Trophoblast cell (in vitro differentiated cells and primary cell): ENCODE data around the gene CPTP.
A peak's percentile ranks its signal among the peaks of the same experiment; 100 is the strongest.

Experiments used
- DNase-seq, 2 donors: peaks; one replicate each; pipeline ENCODE4 v3.0.0-alpha.2; 2016
- H2AFZ ChIP-seq: 2 replicates; pipeline ENCODE4 v1.6.1; 2013; ENCODE audit warnings: low read length, moderate library complexity, mild to moderate bottlenecking; ENCODE audit not compliant: insufficient read depth, poor library complexity
- H2AK5ac ChIP-seq: 2 replicates; pipeline ENCODE4 v1.6.1; 2013; ENCODE audit warnings: mild to moderate bottlenecking, low read length
- H2BK120ac ChIP-seq: 2 replicates; pipeline ENCODE4 v1.6.1; 2013; ENCODE audit warnings: low read length, mild to moderate bottlenecking, moderate library complexity; ENCODE audit not compliant: insufficient read depth, poor library complexity
- H2BK12ac ChIP-seq: 2 replicates; pipeline ENCODE4 v1.6.1; 2013; ENCODE audit warnings: mild to moderate bottlenecking, low read length, moderate library complexity
- H2BK5ac ChIP-seq: 2 replicates; pipeline ENCODE4 v1.6.1; 2013; ENCODE audit warnings: low read length, low read depth, moderate library complexity, mild to moderate bottlenecking; ENCODE audit not compliant: poor library complexity
- H3K14ac ChIP-seq: 2 replicates; pipeline ENCODE4 v1.6.1; 2013; ENCODE audit warnings: mild to moderate bottlenecking, low read length
- H3K18ac ChIP-seq: 2 replicates; pipeline ENCODE4 v1.6.1; 2013; ENCODE audit warnings: mild to moderate bottlenecking, low read length
- H3K23ac ChIP-seq: 2 replicates; pipeline ENCODE4 v1.6.1; 2013; ENCODE audit warnings: low read length
- H3K27ac ChIP-seq: 2 replicates; pipeline ENCODE4 v1.5.1; 2013; ENCODE audit warnings: low read depth, mild to moderate bottlenecking, inconsistent platforms, low read length, moderate library complexity
- H3K27me3 ChIP-seq: 2 replicates; pipeline ENCODE4 v1.6.1; 2013; ENCODE audit warnings: inconsistent platforms, mild to moderate bottlenecking, low read length, moderate library complexity; ENCODE audit not compliant: insufficient read depth
- H3K36me3 ChIP-seq, 2 experiments: 1 replicate in 1 of 2; 2 replicates in 1 of 2; pipeline ENCODE4 v1.6.1; 2013; ENCODE audit warnings: low read length in 2 of 2, mild to moderate bottlenecking in 2 of 2, moderate library complexity in 1 of 2; ENCODE audit not compliant: insufficient read depth in 2 of 2, control insufficient read depth in 1 of 2
- H3K4ac ChIP-seq: 2 replicates; pipeline ENCODE4 v1.6.1; 2013; ENCODE audit warnings: low read depth, mild to moderate bottlenecking, low read length, moderate library complexity
- H3K4me1 ChIP-seq, 2 experiments: 1 replicate in 1 of 2; 2 replicates in 1 of 2; pipeline ENCODE4 v1.6.1; 2013; ENCODE audit warnings: low read length in 2 of 2, mild to moderate bottlenecking in 2 of 2, moderate library complexity in 1 of 2; ENCODE audit not compliant: insufficient read depth in 2 of 2, control insufficient read depth in 1 of 2
- H3K4me2 ChIP-seq: 2 replicates; pipeline ENCODE4 v1.6.1; 2013; ENCODE audit warnings: inconsistent platforms, mild to moderate bottlenecking, low read length, moderate library complexity
- H3K4me3 ChIP-seq: 2 replicates; pipeline ENCODE4 v1.5.1; 2013; ENCODE audit warnings: mild to moderate bottlenecking, low read depth, low read length, inconsistent platforms
- H3K79me1 ChIP-seq: one replicate; pipeline ENCODE4 v1.6.1; 2013; ENCODE audit warnings: low read length
- H3K79me2 ChIP-seq: 2 replicates; pipeline ENCODE4 v1.6.1; 2013; ENCODE audit warnings: low read length, mild to moderate bottlenecking; ENCODE audit not compliant: control insufficient read depth, insufficient read depth, poor library complexity
- H3K9ac ChIP-seq: 2 replicates; pipeline ENCODE4 v1.6.1; 2013; ENCODE audit warnings: mild to moderate bottlenecking, low read length
- H3K9me3 ChIP-seq: 2 replicates; pipeline ENCODE4 v1.6.1; 2013; ENCODE audit warnings: low read depth, mild to moderate bottlenecking, control low read depth, inconsistent platforms, low read length; ENCODE audit not compliant: insufficient read depth
- H4K12ac ChIP-seq: 2 replicates; pipeline ENCODE4 v1.6.1; 2013; ENCODE audit warnings: low read depth, mild to moderate bottlenecking, low read length, moderate library complexity
- H4K8ac ChIP-seq: 2 replicates; pipeline ENCODE4 v1.6.1; 2013; ENCODE audit warnings: low read depth, mild to moderate bottlenecking, low read length, moderate library complexity
- H4K91ac ChIP-seq: one replicate; pipeline ENCODE4 v1.6.1; 2013; ENCODE audit warnings: low read depth, mild to moderate bottlenecking, low read length, moderate library complexity
- WGBS: extraction: QIAGEN DNeasy Blood & Tissue Kit; methylation state at CpG from one replicate; pipeline ENCODE4 v1.1.7; 2013; ENCODE audit warnings: missing lambda C conversion rate; ENCODE audit not compliant: insufficient read length, insufficient coverage; ENCODE audit errors: extremely low coverage; 5-methylcytosine and 5-hydroxymethylcytosine counted together

CPTP gene

DNA sequence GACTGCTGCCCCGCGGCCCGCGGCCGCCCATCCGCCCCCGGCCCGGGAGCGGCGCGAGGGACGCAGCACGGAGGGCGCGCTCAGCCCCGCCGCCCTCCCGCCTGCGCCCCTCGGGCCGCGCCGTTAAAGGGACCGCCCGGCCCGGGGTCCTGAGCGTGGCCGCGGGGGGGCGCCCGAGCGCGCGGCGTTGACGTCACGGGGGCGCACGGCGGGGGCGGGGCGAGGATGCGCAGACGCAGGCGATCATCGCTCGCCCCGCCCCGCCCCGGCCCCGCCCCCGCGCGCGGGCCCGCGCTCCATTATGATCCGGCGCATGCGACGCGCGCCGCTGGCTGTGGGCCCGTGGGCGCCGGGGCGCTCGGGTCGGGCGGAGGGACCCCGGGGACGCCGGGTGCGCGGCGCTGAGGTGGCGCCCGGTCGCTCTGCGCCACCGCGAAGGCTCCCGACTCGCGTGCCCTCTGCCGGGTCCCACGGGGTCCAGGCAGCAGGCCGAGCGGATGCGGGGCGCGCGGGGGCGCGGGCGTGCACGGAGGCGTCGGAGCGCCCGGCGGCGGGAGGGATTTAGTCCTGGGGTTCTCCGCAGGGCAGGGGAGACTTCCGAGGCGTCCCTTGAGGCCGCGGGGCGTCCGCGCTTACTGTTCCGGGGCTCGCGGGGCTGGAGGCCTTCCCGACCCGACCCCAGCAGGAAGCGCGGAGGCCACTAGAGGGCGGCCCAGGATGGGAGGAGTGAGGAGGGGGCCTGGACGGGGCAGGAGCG is 24.8 kb downstream of the CPTP start, which contains the start of gene DVL1:
Gene DVL1, minus strand, starts transcription at position 163 of the 757 bp plus-strand sequence. CDS start 353 bp downstream, outside the sequence.
- peak within 1 kb of the TSS; percentile 98 for H4K8ac ChIP-seq
- peaks cover 14% of the 10 kb centered on the region for H3K79me1 ChIP-seq
- H3K18ac ChIP-seq, result peak within 1 kb of the TSS; percentile 96
- DNase-seq, result peak in 1 of 2 donors; percentile 79
- peak within 1 kb of the TSS; percentile 82 for H4K12ac ChIP-seq
- no peaks in the 10 kb centered on the region for H3K9me3 ChIP-seq
- peak within 1 kb of the TSS; percentile 85 for H2BK5ac ChIP-seq
- peak within 1 kb of the TSS; percentile 91 for H3K4me3 ChIP-seq
- H4K91ac ChIP-seq, result peak within 1 kb of the TSS; percentile 97
- peak within 1 kb of the TSS; percentile 94 for H3K27ac ChIP-seq
- H2AK5ac ChIP-seq, result peak within 1 kb of the TSS; percentile 87
- H3K36me3 ChIP-seq, result peaks cover 25 to 30% of the 10 kb centered on the region in 2 experiments
- no CpG with 5 or more reads among the region's 122 CpGs for WGBS
- peak within 1 kb of the TSS; percentile 94 for H3K4ac ChIP-seq
- no peak within 1 kb of the TSS for H2BK12ac ChIP-seq
- peak within 1 kb of the TSS; percentile 78 for H2AFZ ChIP-seq
- H3K23ac ChIP-seq, result no peak within 1 kb of the TSS
- peaks cover 5% of the 10 kb centered on the region for H3K27me3 ChIP-seq
- H3K9ac ChIP-seq, result peak within 1 kb of the TSS; percentile 98
- peaks cover 27 to 47% of the 10 kb centered on the region in 2 experiments for H3K4me1 ChIP-seq
- H3K4me2 ChIP-seq, result peak within 1 kb of the TSS; percentile 95
- H3K14ac ChIP-seq, result peak within 1 kb of the TSS; percentile 96
- H2BK120ac ChIP-seq, result peak within 1 kb of the TSS; percentile 62
- H3K79me2 ChIP-seq, result peaks cover 28% of the 10 kb centered on the region

DNA sequence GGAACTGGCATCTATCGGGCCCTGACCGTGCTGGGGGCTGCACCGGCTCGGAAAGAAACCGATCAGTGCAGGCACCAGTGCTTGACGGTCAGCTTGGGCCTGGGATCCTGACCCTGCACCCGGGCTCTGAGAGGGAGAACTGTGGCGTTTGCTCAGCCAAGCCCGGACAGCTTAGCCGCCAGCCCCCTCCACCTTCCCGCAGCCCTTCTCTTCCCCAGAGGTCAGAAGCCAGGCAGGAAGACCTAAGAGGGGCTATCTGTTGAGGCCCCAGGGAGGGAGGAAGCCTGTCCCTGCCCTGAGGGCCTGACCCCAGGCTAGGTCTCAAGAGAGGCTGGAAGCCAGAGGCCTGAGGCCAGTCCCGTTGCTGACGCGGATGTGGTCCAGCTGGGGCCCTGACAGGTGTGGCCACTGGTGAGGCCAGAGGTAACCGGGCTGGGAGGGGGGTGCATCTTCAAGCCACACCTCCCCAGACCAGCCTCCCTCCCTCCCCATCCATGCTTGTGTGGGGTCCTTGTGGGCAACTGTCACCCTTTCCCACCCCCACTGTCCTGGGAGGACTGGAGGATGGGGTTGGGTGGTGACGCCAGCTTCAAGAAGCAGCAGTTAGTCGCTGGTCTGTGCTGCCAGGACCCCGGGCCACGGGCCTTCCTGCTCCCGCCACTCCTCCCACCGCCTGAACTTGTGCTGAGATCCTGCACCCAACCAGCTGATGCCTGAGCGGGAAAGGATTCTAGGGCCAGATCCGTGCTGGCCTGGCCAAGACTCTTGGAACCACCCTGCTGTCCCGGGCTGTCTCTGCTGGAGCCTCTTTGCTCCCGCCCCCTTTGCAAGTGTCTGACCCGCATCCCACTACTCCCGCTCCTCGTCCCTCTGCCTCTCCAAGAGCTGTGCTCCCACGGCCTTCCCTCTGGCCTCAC is 27.2 kb downstream of the CPTP start:
- H4K8ac ChIP-seq, result peak overlapping the region; percentile 67
- H3K9me3 ChIP-seq, result no peaks in the 10 kb centered on the region
- peaks cover 18% of the 10 kb centered on the region for H3K79me1 ChIP-seq
- no peak overlapping the region for H2BK12ac ChIP-seq
- peak overlapping the region; percentile 55 for H4K12ac ChIP-seq
- peaks cover 31 to 43% of the 10 kb centered on the region in 2 experiments for H3K4me1 ChIP-seq
- H3K4me3 ChIP-seq, result peak overlapping the region; percentile 3
- H2BK120ac ChIP-seq, result no peak overlapping the region
- WGBS, result no CpG with 5 or more reads among the region's 29 CpGs
- no peak overlapping the region for H3K4ac ChIP-seq
- peak overlapping the region; percentile 61 for H3K18ac ChIP-seq
- H4K91ac ChIP-seq, result peak overlapping the region; percentile 56
- H3K36me3 ChIP-seq, result peaks cover 30 to 31% of the 10 kb centered on the region in 2 experiments
- peaks cover 9% of the 10 kb centered on the region for H3K27me3 ChIP-seq
- no peak overlapping the region for H3K14ac ChIP-seq
- H3K9ac ChIP-seq, result no peak overlapping the region
- no peak overlapping the region for H3K23ac ChIP-seq
- peak overlapping the region; percentile 32 for H2BK5ac ChIP-seq
- H3K27ac ChIP-seq, result peak overlapping the region; percentile 35
- H2AK5ac ChIP-seq, result peak overlapping the region; percentile 55
- peaks cover 21% of the 10 kb centered on the region for H3K79me2 ChIP-seq
- H2AFZ ChIP-seq, result no peak overlapping the region
- H3K4me2 ChIP-seq, result peak overlapping the region; percentile 33
- DNase-seq, result peak; percentile 93 to 95

DNA sequence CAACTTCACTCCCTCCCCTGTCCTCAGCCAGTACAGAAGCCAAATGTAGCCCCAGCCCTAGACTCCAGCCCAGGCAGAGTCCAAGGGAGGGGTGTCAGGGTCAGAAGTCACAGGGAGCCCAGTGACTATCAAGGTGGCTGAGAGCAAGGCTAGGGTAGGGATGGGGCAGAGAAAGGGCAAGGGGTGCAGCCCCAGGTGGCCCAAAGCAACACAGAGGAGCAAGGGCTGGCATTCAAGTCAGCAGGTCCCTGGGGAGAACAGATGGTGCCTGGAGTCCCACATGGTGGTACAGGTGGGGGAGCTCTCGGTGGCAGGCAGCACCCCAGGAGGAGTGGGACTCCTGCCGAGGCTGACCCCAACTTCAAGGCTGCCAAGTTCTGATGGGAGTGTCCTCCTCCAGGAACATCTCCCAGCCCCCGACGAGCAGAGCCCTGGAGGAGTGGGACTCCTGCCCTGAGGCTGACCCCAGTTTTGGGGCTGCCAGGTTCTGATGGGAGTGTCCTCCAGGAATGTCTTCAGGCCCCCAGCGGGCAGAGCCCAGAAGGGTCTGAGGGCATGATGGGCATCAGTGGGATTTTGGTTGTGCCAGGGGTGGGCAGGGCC is 28.3 kb downstream of the CPTP start:
- Histone ChIP-seq H2AFZ (no peak overlapping the region), H2BK12ac (no peak overlapping the region), H4K8ac (no peak overlapping the region), H3K27me3 (peaks cover 9% of the 10 kb centered on the region), H3K4me3 (no peak overlapping the region), H3K79me1 (peaks cover 25% of the 10 kb centered on the region), H2BK120ac (no peak overlapping the region), H3K4ac (no peak overlapping the region), H2BK5ac (no peak overlapping the region), H3K23ac (peak overlapping the region; percentile 50), H3K9me3 (no peaks in the 10 kb centered on the region), H3K79me2 (peaks cover 20% of the 10 kb centered on the region), H4K91ac (no peak overlapping the region), H3K4me2 (no peak overlapping the region), H3K4me1 (peaks cover 27 to 36% of the 10 kb centered on the region in 2 experiments), H4K12ac (no peak overlapping the region), H3K36me3 (peaks cover 30 to 31% of the 10 kb centered on the region in 2 experiments), H3K14ac (no peak overlapping the region), H3K27ac (peak overlapping the region; percentile 42), H3K9ac (peak overlapping the region; percentile 18), H3K18ac (peak overlapping the region; percentile 14), H2AK5ac (no peak overlapping the region)
- DNase-seq, result no peak
- WGBS, result no CpG with 5 or more reads among the region's 5 CpGs
